Activated effector memory CD4-positive, alpha-beta T cell treated with anti-CD3 and anti-CD28 coated beads, Interleukin-2, amount 50 U/mL, for 16 hours (primary cell): ENCODE measurements around the gene ARHGAP35.
"Not testable (repeated sequence)": the region's sequence is repeated elsewhere in the genome, so short reads cannot be mapped to it uniquely, and the experiment has no call there.

Experiments used
- DNase-seq: peaks from one replicate; pipeline ENCODE4 v3.0.0-alpha.2; 2020

The ARHGAP35 gene

GRCh38 chr19:46844067-46844489 lies 16.7 kb upstream of the ARHGAP35 start:
- DNase-seq: no peak

GRCh38 chr19:46845959-46846459 lies 14.8 kb upstream of the ARHGAP35 start:
- no peak for DNase-seq

GRCh38 chr19:46847528-46847927 lies 13.3 kb upstream of the ARHGAP35 start:
- no peak for DNase-seq

GRCh38 chr19:46848389-46848788 lies 12.4 kb upstream of the ARHGAP35 start:
- no peak for DNase-seq

- no peak for DNase-seq
These were observed 11.2 kb upstream of the ARHGAP35 start for GRCh38 chr19:46849610-46850009.

GRCh38 chr19:46850228-46851203 lies 10.3 kb upstream of the ARHGAP35 start, which contains the start of gene AP2S1:
TSS of gene AP2S1 (minus strand) at chr19:46850846. CDS start at chr19:46850766, 80 bp downstream.
- DNase-seq: peak; percentile 97

- no peak for DNase-seq
These were observed 8.0 kb upstream of the ARHGAP35 start for GRCh38 chr19:46852830-46853229.

- not testable (repeated sequence) for DNase-seq
These were observed 6.1 kb upstream of the ARHGAP35 start for GRCh38 chr19:46854698-46855097.

- DNase-seq: peak; percentile 97
These were observed 4.5 kb upstream of the ARHGAP35 start for GRCh38 chr19:46856062-46857022.

- no peak for DNase-seq
These were observed 1.1 kb upstream of the ARHGAP35 start for GRCh38 chr19:46859637-46860124.

GRCh38 chr19:46860125-46860845 lies 512 bp upstream of the ARHGAP35 start:
- DNase-seq: peak; percentile 98

- no peak for DNase-seq
These were observed 1.1 kb downstream of the ARHGAP35 start for GRCh38 chr19:46861691-46862502.

- DNase-seq: no peak
These were observed 1.7 kb downstream of the ARHGAP35 start for GRCh38 chr19:46862503-46862834.

- DNase-seq: no peak
These were observed 2.3 kb downstream of the ARHGAP35 start for GRCh38 chr19:46862974-46863632.

GRCh38 chr19:46863818-46864629 lies 3.2 kb downstream of the ARHGAP35 start:
- peak; percentile 46 for DNase-seq

GRCh38 chr19:46866407-46867136 lies 5.8 kb downstream of the ARHGAP35 start:
- no peak for DNase-seq

- DNase-seq: peak; percentile 6
These were observed 6.4 kb downstream of the ARHGAP35 start for GRCh38 chr19:46867170-46867569.

- DNase-seq: no peak
These were observed 7.4 kb downstream of the ARHGAP35 start for GRCh38 chr19:46868025-46868802.
